Measurements from ENCODE around the gene ENDOV. TPM values are rescaled to one million over a fixed set of nuclear protein-coding genes. Genes with fewer than 3 reads are reported as not detected.

Gene ENDOV
- total and polyA plus RNA-seq, 2 of the 13 experiments (the other 11 are each of a cell fraction or from before 2014, with no cell fraction given), result 15.1 to 17.1 TPM

DNA sequence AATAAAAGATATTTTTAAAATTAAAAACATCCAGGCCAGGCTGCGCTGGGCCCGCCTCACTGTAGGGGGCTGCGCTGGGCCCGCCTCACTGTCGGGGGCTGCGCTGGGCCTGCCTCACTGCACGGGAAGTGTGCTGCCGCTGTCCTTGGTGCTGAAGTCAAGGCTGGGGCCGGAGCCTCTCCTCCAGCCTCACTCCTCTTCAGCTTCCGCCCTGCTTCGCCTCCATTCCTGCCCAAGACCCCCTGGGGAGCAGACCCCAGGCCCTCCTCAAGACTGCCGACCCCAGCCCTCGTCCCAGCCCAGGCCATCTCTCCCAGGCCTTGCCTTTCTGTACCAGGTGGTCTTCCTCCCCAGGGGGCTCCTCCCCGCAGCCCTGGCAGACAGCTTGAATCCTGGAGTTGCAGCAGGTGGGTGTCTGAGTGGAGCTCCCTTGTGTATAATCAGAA is 26.2 kb downstream of the ENDOV start (continued):
- TF ChIP-seq, protein P1, sequence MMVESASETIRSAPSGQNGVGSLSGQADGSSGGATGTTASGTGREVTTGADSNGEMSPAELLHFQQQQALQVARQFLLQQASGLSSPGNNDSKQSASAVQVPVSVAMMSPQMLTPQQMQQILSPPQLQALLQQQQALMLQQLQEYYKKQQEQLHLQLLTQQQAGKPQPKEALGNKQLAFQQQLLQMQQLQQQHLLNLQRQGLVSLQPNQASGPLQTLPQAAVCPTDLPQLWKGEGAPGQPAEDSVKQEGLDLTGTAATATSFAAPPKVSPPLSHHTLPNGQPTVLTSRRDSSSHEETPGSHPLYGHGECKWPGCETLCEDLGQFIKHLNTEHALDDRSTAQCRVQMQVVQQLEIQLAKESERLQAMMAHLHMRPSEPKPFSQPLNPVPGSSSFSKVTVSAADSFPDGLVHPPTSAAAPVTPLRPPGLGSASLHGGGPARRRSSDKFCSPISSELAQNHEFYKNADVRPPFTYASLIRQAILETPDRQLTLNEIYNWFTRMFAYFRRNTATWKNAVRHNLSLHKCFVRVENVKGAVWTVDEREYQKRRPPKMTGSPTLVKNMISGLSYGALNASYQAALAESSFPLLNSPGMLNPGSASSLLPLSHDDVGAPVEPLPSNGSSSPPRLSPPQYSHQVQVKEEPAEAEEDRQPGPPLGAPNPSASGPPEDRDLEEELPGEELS (CRISPR knock-in tag; IDR thresholded peaks at IDR 0.05), result peak; percentile 69
- TF ChIP-seq, protein P2, sequence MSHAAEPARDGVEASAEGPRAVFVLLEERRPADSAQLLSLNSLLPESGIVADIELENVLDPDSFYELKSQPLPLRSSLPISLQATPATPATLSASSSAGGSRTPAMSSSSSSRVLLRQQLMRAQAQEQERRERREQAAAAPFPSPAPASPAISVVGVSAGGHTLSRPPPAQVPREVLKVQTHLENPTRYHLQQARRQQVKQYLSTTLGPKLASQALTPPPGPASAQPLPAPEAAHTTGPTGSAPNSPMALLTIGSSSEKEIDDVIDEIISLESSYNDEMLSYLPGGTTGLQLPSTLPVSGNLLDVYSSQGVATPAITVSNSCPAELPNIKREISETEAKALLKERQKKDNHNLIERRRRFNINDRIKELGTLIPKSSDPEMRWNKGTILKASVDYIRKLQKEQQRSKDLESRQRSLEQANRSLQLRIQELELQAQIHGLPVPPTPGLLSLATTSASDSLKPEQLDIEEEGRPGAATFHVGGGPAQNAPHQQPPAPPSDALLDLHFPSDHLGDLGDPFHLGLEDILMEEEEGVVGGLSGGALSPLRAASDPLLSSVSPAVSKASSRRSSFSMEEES (CRISPR knock-in tag; IDR thresholded peaks at IDR 0.05), result peak; percentile 92
- TF ChIP-seq KDM3A (CRISPR knock-in tag; IDR thresholded peaks at IDR 0.05; ENCODE audit: low read depth) (peak; percentile 76; the same call in 1 of the 2 replicates), ZNF205 (CRISPR knock-in tag; IDR thresholded peaks at IDR 0.05) (peak; percentile 88), CBFB (CRISPR knock-in tag; IDR thresholded peaks at IDR 0.05) (peak; percentile 62), MAFK (conservative IDR thresholded peaks at IDR 0.05 in 1 of 2, IDR thresholded peaks at IDR 0.05 in 1 of 2; ENCODE audit: low read length in 2 of 2) (no peak), STAG1 (CRISPR knock-in tag; IDR thresholded peaks at IDR 0.05) (0 out of 2 replicates have a peak, but pooled peaks have one; percentile 20), ZNF737 (CRISPR knock-in tag; IDR thresholded peaks at IDR 0.05; ENCODE audit: borderline replicate concordance) (0 out of 2 replicates have a peak, but pooled peaks have one; percentile 70), ZNF605 (CRISPR knock-in tag; IDR thresholded peaks at IDR 0.05) (peak; percentile 75; the same call in 1 of the 2 replicates), ZNF446 (CRISPR knock-in tag; IDR thresholded peaks at IDR 0.05) (peak; percentile 90; the same call in 1 of the 2 replicates), ZSCAN20 (CRISPR knock-in tag; IDR thresholded peaks at IDR 0.05; ENCODE audit: borderline replicate concordance) (peak; percentile 88), NFIC (IDR thresholded peaks at IDR 0.05; ENCODE audit: low read length) (no peak)
- TF ChIP-seq, protein P3, sequence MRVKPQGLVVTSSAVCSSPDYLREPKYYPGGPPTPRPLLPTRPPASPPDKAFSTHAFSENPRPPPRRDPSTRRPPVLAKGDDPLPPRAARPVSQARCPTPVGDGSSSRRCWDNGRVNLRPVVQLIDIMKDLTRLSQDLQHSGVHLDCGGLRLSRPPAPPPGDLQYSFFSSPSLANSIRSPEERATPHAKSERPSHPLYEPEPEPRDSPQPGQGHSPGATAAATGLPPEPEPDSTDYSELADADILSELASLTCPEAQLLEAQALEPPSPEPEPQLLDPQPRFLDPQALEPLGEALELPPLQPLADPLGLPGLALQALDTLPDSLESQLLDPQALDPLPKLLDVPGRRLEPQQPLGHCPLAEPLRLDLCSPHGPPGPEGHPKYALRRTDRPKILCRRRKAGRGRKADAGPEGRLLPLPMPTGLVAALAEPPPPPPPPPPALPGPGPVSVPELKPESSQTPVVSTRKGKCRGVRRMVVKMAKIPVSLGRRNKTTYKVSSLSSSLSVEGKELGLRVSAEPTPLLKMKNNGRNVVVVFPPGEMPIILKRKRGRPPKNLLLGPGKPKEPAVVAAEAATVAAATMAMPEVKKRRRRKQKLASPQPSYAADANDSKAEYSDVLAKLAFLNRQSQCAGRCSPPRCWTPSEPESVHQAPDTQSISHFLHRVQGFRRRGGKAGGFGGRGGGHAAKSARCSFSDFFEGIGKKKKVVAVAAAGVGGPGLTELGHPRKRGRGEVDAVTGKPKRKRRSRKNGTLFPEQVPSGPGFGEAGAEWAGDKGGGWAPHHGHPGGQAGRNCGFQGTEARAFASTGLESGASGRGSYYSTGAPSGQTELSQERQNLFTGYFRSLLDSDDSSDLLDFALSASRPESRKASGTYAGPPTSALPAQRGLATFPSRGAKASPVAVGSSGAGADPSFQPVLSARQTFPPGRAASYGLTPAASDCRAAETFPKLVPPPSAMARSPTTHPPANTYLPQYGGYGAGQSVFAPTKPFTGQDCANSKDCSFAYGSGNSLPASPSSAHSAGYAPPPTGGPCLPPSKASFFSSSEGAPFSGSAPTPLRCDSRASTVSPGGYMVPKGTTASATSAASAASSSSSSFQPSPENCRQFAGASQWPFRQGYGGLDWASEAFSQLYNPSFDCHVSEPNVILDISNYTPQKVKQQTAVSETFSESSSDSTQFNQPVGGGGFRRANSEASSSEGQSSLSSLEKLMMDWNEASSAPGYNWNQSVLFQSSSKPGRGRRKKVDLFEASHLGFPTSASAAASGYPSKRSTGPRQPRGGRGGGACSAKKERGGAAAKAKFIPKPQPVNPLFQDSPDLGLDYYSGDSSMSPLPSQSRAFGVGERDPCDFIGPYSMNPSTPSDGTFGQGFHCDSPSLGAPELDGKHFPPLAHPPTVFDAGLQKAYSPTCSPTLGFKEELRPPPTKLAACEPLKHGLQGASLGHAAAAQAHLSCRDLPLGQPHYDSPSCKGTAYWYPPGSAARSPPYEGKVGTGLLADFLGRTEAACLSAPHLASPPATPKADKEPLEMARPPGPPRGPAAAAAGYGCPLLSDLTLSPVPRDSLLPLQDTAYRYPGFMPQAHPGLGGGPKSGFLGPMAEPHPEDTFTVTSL (CRISPR knock-in tag; IDR thresholded peaks at IDR 0.05; ENCODE audit: borderline replicate concordance), result no peak
- TF ChIP-seq, protein P4, sequence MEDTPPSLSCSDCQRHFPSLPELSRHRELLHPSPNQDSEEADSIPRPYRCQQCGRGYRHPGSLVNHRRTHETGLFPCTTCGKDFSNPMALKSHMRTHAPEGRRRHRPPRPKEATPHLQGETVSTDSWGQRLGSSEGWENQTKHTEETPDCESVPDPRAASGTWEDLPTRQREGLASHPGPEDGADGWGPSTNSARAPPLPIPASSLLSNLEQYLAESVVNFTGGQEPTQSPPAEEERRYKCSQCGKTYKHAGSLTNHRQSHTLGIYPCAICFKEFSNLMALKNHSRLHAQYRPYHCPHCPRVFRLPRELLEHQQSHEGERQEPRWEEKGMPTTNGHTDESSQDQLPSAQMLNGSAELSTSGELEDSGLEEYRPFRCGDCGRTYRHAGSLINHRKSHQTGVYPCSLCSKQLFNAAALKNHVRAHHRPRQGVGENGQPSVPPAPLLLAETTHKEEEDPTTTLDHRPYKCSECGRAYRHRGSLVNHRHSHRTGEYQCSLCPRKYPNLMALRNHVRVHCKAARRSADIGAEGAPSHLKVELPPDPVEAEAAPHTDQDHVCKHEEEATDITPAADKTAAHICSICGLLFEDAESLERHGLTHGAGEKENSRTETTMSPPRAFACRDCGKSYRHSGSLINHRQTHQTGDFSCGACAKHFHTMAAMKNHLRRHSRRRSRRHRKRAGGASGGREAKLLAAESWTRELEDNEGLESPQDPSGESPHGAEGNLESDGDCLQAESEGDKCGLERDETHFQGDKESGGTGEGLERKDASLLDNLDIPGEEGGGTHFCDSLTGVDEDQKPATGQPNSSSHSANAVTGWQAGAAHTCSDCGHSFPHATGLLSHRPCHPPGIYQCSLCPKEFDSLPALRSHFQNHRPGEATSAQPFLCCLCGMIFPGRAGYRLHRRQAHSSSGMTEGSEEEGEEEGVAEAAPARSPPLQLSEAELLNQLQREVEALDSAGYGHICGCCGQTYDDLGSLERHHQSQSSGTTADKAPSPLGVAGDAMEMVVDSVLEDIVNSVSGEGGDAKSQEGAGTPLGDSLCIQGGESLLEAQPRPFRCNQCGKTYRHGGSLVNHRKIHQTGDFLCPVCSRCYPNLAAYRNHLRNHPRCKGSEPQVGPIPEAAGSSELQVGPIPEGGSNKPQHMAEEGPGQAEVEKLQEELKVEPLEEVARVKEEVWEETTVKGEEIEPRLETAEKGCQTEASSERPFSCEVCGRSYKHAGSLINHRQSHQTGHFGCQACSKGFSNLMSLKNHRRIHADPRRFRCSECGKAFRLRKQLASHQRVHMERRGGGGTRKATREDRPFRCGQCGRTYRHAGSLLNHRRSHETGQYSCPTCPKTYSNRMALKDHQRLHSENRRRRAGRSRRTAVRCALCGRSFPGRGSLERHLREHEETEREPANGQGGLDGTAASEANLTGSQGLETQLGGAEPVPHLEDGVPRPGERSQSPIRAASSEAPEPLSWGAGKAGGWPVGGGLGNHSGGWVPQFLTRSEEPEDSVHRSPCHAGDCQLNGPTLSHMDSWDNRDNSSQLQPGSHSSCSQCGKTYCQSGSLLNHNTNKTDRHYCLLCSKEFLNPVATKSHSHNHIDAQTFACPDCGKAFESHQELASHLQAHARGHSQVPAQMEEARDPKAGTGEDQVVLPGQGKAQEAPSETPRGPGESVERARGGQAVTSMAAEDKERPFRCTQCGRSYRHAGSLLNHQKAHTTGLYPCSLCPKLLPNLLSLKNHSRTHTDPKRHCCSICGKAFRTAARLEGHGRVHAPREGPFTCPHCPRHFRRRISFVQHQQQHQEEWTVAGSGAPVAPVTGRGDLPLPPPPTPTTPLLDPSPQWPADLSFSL (CRISPR knock-in tag; IDR thresholded peaks at IDR 0.05), result no peak
